GM12891 (cell line): ENCODE measurements around the gene BLM.
"Not testable (repeated sequence)": the region's sequence is repeated elsewhere in the genome, so short reads cannot be mapped to it uniquely, and the experiment has no call there.

Experiments
- DNase-seq: peaks from one replicate; pipeline ENCODE4 v3.0.0; 2011; ENCODE audit warnings: low spot score; ENCODE audit not compliant: insufficient read length
- FAIRE-seq: peaks from 2 replicates; lab custom pipeline; 2011; peaks lifted over from hg19 to GRCh38; lab: Jason Lieb, UNC
- PAX5 ChIP-seq: IDR thresholded peaks from 2 replicates; pipeline ENCODE4 v1.6.1; 2011; ENCODE audit warnings: low read length, moderate library complexity, mild to moderate bottlenecking; ENCODE audit not compliant: insufficient read depth, severe bottlenecking
- POLR2A ChIP-seq: IDR thresholded peaks from 2 replicates; pipeline ENCODE4 v1.6.1; 2011; ENCODE audit warnings: low read depth, low read length, control low read depth
- POLR2AphosphoS5 ChIP-seq: IDR thresholded peaks from 2 replicates; pipeline ENCODE4 v1.6.1; 2011; ENCODE audit warnings: low read depth, low read length, control low read depth
- POU2F2 ChIP-seq: IDR thresholded peaks from 2 replicates; pipeline ENCODE4 v1.6.1; 2011; ENCODE audit warnings: low read depth, mild to moderate bottlenecking, control low read depth, low read length, moderate library complexity
- SPI1 ChIP-seq: IDR thresholded peaks from 2 replicates; pipeline ENCODE4 v1.6.1; 2011; ENCODE audit warnings: low read depth, low read length, control low read depth
- TAF1 ChIP-seq: IDR thresholded peaks from 2 replicates; pipeline ENCODE4 v1.6.1; 2011; ENCODE audit warnings: low read depth, low read length, control low read depth

BLM gene

GRCh38 chr15:90845201-90845949 lies 128.2 kb downstream of the BLM start:
- FAIRE-seq (peak; percentile 84), DNase-seq (peak; percentile 50)
- no peak for TF ChIP-seq POU2F2
- TF ChIP-seq POLR2A, result no peak
- no peak for TF ChIP-seq PAX5
- no peak for TF ChIP-seq POLR2AphosphoS5
- TF ChIP-seq TAF1, result no peak
- no peak for TF ChIP-seq SPI1

- FAIRE-seq, DNase-seq: not testable (repeated sequence)
Measured at GRCh38 chr15:90849424-90849823, 132.3 kb downstream of the BLM start.

GRCh38 chr15:90851114-90851513 lies 134.0 kb downstream of the BLM start:
- TF ChIP-seq POU2F2 (no peak), TAF1 (no peak), POLR2AphosphoS5 (no peak), SPI1 (no peak), PAX5 (no peak), POLR2A (no peak)
- FAIRE-seq (peak; percentile 20), DNase-seq (no peak)

- FAIRE-seq (peak; percentile 5), DNase-seq (no peak)
- TF ChIP-seq POU2F2 (no peak), PAX5 (no peak), SPI1 (no peak), POLR2AphosphoS5 (no peak), POLR2A (no peak), TAF1 (no peak)
Measured at GRCh38 chr15:90851940-90852339, 134.8 kb downstream of the BLM start.

- DNase-seq, result no peak
- no peak for TF ChIP-seq POLR2A
- no peak for TF ChIP-seq POLR2AphosphoS5
- no peak for TF ChIP-seq PAX5
- no peak for FAIRE-seq
Measured at GRCh38 chr15:90855139-90855538, 138.0 kb downstream of the BLM start.

- no peak for DNase-seq
- no peak for TF ChIP-seq POU2F2
- no peak for TF ChIP-seq POLR2A
- TF ChIP-seq POLR2AphosphoS5, result no peak
- no peak for TF ChIP-seq TAF1
- FAIRE-seq, result no peak
Measured at GRCh38 chr15:90857337-90857736, 140.2 kb downstream of the BLM start.

- TF ChIP-seq PAX5, result no peak
- no peak for TF ChIP-seq SPI1
- no peak for TF ChIP-seq POLR2AphosphoS5
- no peak for TF ChIP-seq POLR2A
- TF ChIP-seq POU2F2, result no peak
- no peak for TF ChIP-seq TAF1
- FAIRE-seq, result no peak
Measured at GRCh38 chr15:90857883-90858443, 140.8 kb downstream of the BLM start.

GRCh38 chr15:90859234-90860131 lies 142.3 kb downstream of the BLM start:
- no peak for TF ChIP-seq PAX5
- no peak for TF ChIP-seq POLR2AphosphoS5
- no peak for TF ChIP-seq POLR2A
- TF ChIP-seq SPI1, result no peak
- TF ChIP-seq POU2F2, result no peak
- TF ChIP-seq TAF1, result no peak
- no peak for DNase-seq
- FAIRE-seq, result no peak

More at GRCh38 chr15:90857883-90858443, 140.8 kb downstream of the BLM start:
- DNase-seq, result no peak

GRCh38 chr15:90860450-90860849 lies 143.3 kb downstream of the BLM start:
- no peak for DNase-seq
- FAIRE-seq, result no peak
- no peak for TF ChIP-seq PAX5
- TF ChIP-seq SPI1, result no peak
- no peak for TF ChIP-seq POU2F2
- no peak for TF ChIP-seq POLR2A
- no peak for TF ChIP-seq POLR2AphosphoS5
- TF ChIP-seq TAF1, result no peak

GRCh38 chr15:90860942-90861675 lies 144.0 kb downstream of the BLM start:
- FAIRE-seq (peak; percentile 9), DNase-seq (no peak)

More at GRCh38 chr15:90860942-90861675, 144.0 kb downstream of the BLM start:
- TF ChIP-seq PAX5 (no peak), SPI1 (no peak), POLR2AphosphoS5 (no peak), POLR2A (no peak), TAF1 (no peak), POU2F2 (no peak)
